H1 (cell line): ENCODE data around the gene MFNG. TPM values are rescaled to one million over a fixed set of nuclear protein-coding genes. Genes with fewer than 3 reads are reported as not detected.
A peak's percentile ranks its signal among the peaks of the same experiment; 100 is the strongest.

Source experiments
- CTCF ChIA-PET: fragments of 300-600 bp; sonication (Branson Sonifier 250); formaldehyde crosslinking; loops from one replicate; lab custom pipeline; 2021; ENCODE audit not compliant: partially characterized antibody; lab: Charles Lee
- POLR2A ChIA-PET: fragments of 300-600 bp; sonication (Branson Sonifier 250); formaldehyde crosslinking; loops from one replicate; lab custom pipeline; 2021; ENCODE audit warnings: inconsistent platforms; ENCODE audit not compliant: partially characterized antibody; lab: Charles Lee
- DNase-seq, 2 experiments: peaks; one replicate each; pipeline versions ENCODE4 v3.0.0 to v3.0.0-alpha.2; 2010 to 2022; ENCODE audit warnings: low spot score in 2 of 2, low read depth in 1 of 2, mixed read lengths in 1 of 2
- FAIRE-seq: peaks from 2 replicates; lab custom pipeline; 2011; peaks lifted over from hg19 to GRCh38; lab: Jason Lieb, UNC
- H2AFZ ChIP-seq: 2 replicates; pipeline ENCODE4 v1.8.1; 2012; ENCODE audit warnings: low read length, inconsistent platforms
- H2AK5ac ChIP-seq: 2 replicates; pipeline ENCODE4 v1.6.1; 2013; ENCODE audit warnings: low read depth, low read length
- H2BK120ac ChIP-seq: replicated peaks from 2 replicates; pipeline ENCODE3; 2013; ENCODE audit warnings: low read depth, low read length, inconsistent platforms
- H2BK12ac ChIP-seq: 2 replicates; pipeline ENCODE4 v1.6.1; 2013; ENCODE audit warnings: low read depth, low read length
- H2BK15ac ChIP-seq: 2 replicates; pipeline ENCODE4 v1.6.1; 2013; ENCODE audit warnings: low read length
- H2BK20ac ChIP-seq: 2 replicates; pipeline ENCODE4 v1.6.1; 2013; ENCODE audit warnings: low read length
- H2BK5ac ChIP-seq: 2 replicates; pipeline ENCODE4 v1.6.1; 2013; ENCODE audit warnings: low read depth, low read length
- H3K14ac ChIP-seq: 2 replicates; pipeline ENCODE4 v1.6.1; 2013; ENCODE audit warnings: inconsistent platforms; ENCODE audit not compliant: insufficient read length
- H3K18ac ChIP-seq: 2 replicates; pipeline ENCODE4 v1.6.1; 2013; ENCODE audit warnings: low read length; ENCODE audit errors: extremely low read depth
- H3K23ac ChIP-seq: 2 replicates; pipeline ENCODE4 v1.6.1; 2013; ENCODE audit warnings: inconsistent platforms; ENCODE audit not compliant: insufficient read length
- H3K23me2 ChIP-seq: 2 replicates; pipeline ENCODE4 v1.6.1; 2013; ENCODE audit warnings: low read depth, low read length
- H3K27ac ChIP-seq: 2 replicates; pipeline ENCODE4 v1.6.1; 2011; ENCODE audit warnings: low read depth, low read length, inconsistent platforms
- H3K27me3 ChIP-seq, 4 experiments: replicated peaks in 1 of 4; 1 replicate in 1 of 4; 2 replicates in 3 of 4; pipeline versions ENCODE4 v1.6.1 to v1.8.1; 2011 to 2013; ENCODE audit warnings: low read length in 3 of 4, mild to moderate bottlenecking in 3 of 4, inconsistent platforms in 2 of 4, mixed read lengths in 2 of 4, moderate library complexity in 1 of 4; ENCODE audit not compliant: control insufficient read depth in 3 of 4, insufficient read depth in 3 of 4; ENCODE audit errors: extremely low read depth in 1 of 4
- H3K36me3 ChIP-seq, 4 experiments: 2 replicates each; pipeline versions ENCODE4 v1.6.1 to v1.8.1; 2011 to 2013; ENCODE audit warnings: mild to moderate bottlenecking in 4 of 4, low read length in 3 of 4, moderate library complexity in 2 of 4, control low read depth in 1 of 4, inconsistent platforms in 1 of 4; ENCODE audit not compliant: insufficient read depth in 4 of 4, control insufficient read depth in 2 of 4
- H3K4ac ChIP-seq: replicated peaks from 2 replicates; pipeline ENCODE3; 2013; ENCODE audit warnings: low read length, low read depth, mixed read lengths, inconsistent platforms; ENCODE audit not compliant: insufficient read length
- H3K4me1 ChIP-seq, 4 experiments: replicated peaks in 1 of 4; 1 replicate in 1 of 4; 2 replicates in 3 of 4; pipeline versions ENCODE4 v1.6.1 to v1.8.1; 2011 to 2013; ENCODE audit warnings: low read length in 3 of 4, inconsistent platforms in 2 of 4, mixed read lengths in 1 of 4; ENCODE audit not compliant: insufficient read depth in 4 of 4, control insufficient read depth in 3 of 4
- H3K4me2 ChIP-seq, 2 experiments: 2 replicates each; pipeline versions ENCODE4 v1.6.1 to v1.8.1; 2011 to 2013; ENCODE audit warnings: low read depth in 2 of 2, low read length in 2 of 2, control low read depth in 1 of 2, inconsistent platforms in 1 of 2, mild to moderate bottlenecking in 1 of 2; ENCODE audit not compliant: insufficient read depth in 1 of 2
- H3K4me3 ChIP-seq, 4 experiments: fragments of 200-600, 300-600 bp in 1 of 4; sonication (generic), shearing (Covaris generic), sonication (Bioruptor Twin) in 1 of 4; 2 replicates each; pipeline versions ENCODE4 v1.5.1 to v1.8.1; 2011 to 2016; ENCODE audit warnings: low read length in 4 of 4, low read depth in 3 of 4, control low read depth in 2 of 4, inconsistent platforms in 2 of 4, mild to moderate bottlenecking in 2 of 4, mixed read lengths in 1 of 4, moderate library complexity in 1 of 4; ENCODE audit not compliant: insufficient read depth in 2 of 4; ENCODE audit errors: extremely low read depth in 1 of 4
- H3K56ac ChIP-seq: replicated peaks from 2 replicates; pipeline ENCODE3; 2013; ENCODE audit warnings: low read depth, mild to moderate bottlenecking, mixed read lengths, low read length, inconsistent platforms; ENCODE audit not compliant: insufficient read length
- H3K79me1 ChIP-seq: 2 replicates; pipeline ENCODE4 v1.6.1; 2013; ENCODE audit warnings: low read depth, low read length, control low read depth
- H3K79me2 ChIP-seq, 2 experiments: 2 replicates each; pipeline versions ENCODE4 v1.6.1 to v1.8.1; 2012 to 2013; ENCODE audit warnings: low read length in 2 of 2, mild to moderate bottlenecking in 2 of 2, inconsistent platforms in 1 of 2; ENCODE audit not compliant: insufficient read depth in 2 of 2, control insufficient read depth in 1 of 2
- H3K9ac ChIP-seq, 4 experiments: replicated peaks in 1 of 4; 1 replicate in 1 of 4; 2 replicates in 3 of 4; pipeline versions ENCODE4 v1.6.1 to v1.8.1; 2011 to 2013; ENCODE audit warnings: low read depth in 3 of 4, low read length in 3 of 4, control low read depth in 2 of 4, mild to moderate bottlenecking in 2 of 4, moderate library complexity in 2 of 4, inconsistent platforms in 1 of 4; ENCODE audit errors: extremely low read depth in 1 of 4
- H3K9me3 ChIP-seq, 2 experiments: 2 replicates each; pipeline versions ENCODE4 v1.6.1 to v1.8.1; 2012 to 2013; ENCODE audit warnings: mild to moderate bottlenecking in 2 of 2, moderate library complexity in 2 of 2, control low read depth in 1 of 2, inconsistent platforms in 1 of 2, low read depth in 1 of 2, low read length in 1 of 2, mixed read lengths in 1 of 2; ENCODE audit not compliant: insufficient read depth in 2 of 2
- H4K20me1 ChIP-seq, 2 experiments: replicated peaks in 1 of 2; 2 replicates each; pipeline versions ENCODE3 to v1.8.1; 2011 to 2013; ENCODE audit warnings: inconsistent platforms in 2 of 2, low read length in 2 of 2, mild to moderate bottlenecking in 1 of 2; ENCODE audit not compliant: insufficient read depth in 2 of 2, control insufficient read depth in 1 of 2
- H4K5ac ChIP-seq: 2 replicates; pipeline ENCODE4 v1.6.1; 2013; ENCODE audit warnings: low read length, low read depth, mixed read lengths, inconsistent platforms; ENCODE audit not compliant: insufficient read length
- H4K8ac ChIP-seq: 2 replicates; pipeline ENCODE4 v1.8.0; 2013; ENCODE audit warnings: mild to moderate bottlenecking, moderate library complexity, low read length, inconsistent platforms; ENCODE audit not compliant: insufficient read depth; ENCODE audit errors: extremely low read depth
- H4K91ac ChIP-seq: replicated peaks from 2 replicates; pipeline ENCODE3; 2013; ENCODE audit warnings: low read length, mixed read lengths, inconsistent platforms; ENCODE audit not compliant: insufficient read length
- ASH2L ChIP-seq: fragments of 200-600, 300-600 bp; sonication (generic); IDR thresholded peaks from one replicate; pipeline ENCODE4 v1.7.1; 2017; ENCODE audit warnings: low read length
- ATF3 ChIP-seq: IDR thresholded peaks from 2 replicates; pipeline ENCODE4 v1.6.1; 2011; ENCODE audit warnings: low read depth, mild to moderate bottlenecking, low read length; ENCODE audit not compliant: insufficient read depth
- CHD1 ChIP-seq: IDR thresholded peaks from 2 replicates; pipeline ENCODE4 v1.6.1; 2012; ENCODE audit warnings: low read depth, low read length, improper control_type of control experiment
- EP300 ChIP-seq, 2 experiments: IDR thresholded peaks; 1 replicate in 1 of 2; 2 replicates in 1 of 2; pipeline ENCODE4 v1.6.1; 2011 to 2012; ENCODE audit warnings: low read depth in 2 of 2, low read length in 2 of 2, mild to moderate bottlenecking in 2 of 2, borderline replicate concordance in 1 of 2, inconsistent platforms in 1 of 2, moderate library complexity in 1 of 2
- EZH2 ChIP-seq: fragments of 200-600 bp; sonication (generic); IDR thresholded peaks from 2 replicates; pipeline ENCODE4 v1.7.1; 2012; ENCODE audit warnings: low read depth, mild to moderate bottlenecking, moderate library complexity, low read length, inconsistent platforms; ENCODE audit not compliant: severe bottlenecking
- KDM4A ChIP-seq: IDR thresholded peaks from one replicate; pipeline ENCODE4 v1.7.1; 2012; ENCODE audit warnings: low read depth, mild to moderate bottlenecking, moderate library complexity, low read length, inconsistent platforms; ENCODE audit not compliant: severe bottlenecking
- RFX5 ChIP-seq: IDR thresholded peaks from 2 replicates; pipeline ENCODE4 v1.6.1; 2011; ENCODE audit warnings: low read depth, low read length, improper control_type of control experiment, borderline replicate concordance
- RNF2 ChIP-seq: fragments of 200-900, 300-1000 bp; sonication (generic); IDR thresholded peaks from 2 replicates; pipeline ENCODE4 v1.7.1; 2016; ENCODE audit warnings: borderline replicate concordance, low read depth, mild to moderate bottlenecking, antibody characterized with exemption, low read length; ENCODE audit not compliant: poor library complexity, severe bottlenecking; ENCODE audit errors: missing control alignments
- SRF ChIP-seq: IDR thresholded peaks from 2 replicates; pipeline ENCODE4 v1.6.1; 2011; ENCODE audit warnings: mild to moderate bottlenecking, low read depth, low read length, moderate library complexity
- SUZ12 ChIP-seq: fragments of 200-600 bp; sonication (generic); IDR thresholded peaks from 2 replicates; pipeline ENCODE4 v1.6.1; 2012; ENCODE audit warnings: mild to moderate bottlenecking, inconsistent platforms, low read length, moderate library complexity, mixed read lengths
- WGBS, 2 experiments: shearing (Covaris generic) in 1 of 2; methylation state at CpG; one replicate each; pipeline versions ENCODE4 v1.1.6 to v1.1.7; 2013 to 2015; ENCODE audit warnings: low lambda C conversion rate in 2 of 2, mixed read lengths in 2 of 2, inconsistent platforms in 1 of 2, low coverage in 1 of 2, missing lambda C conversion rate in 1 of 2; ENCODE audit not compliant: insufficient replicate concordance in 2 of 2, insufficient coverage in 1 of 2, insufficient read length in 1 of 2; ENCODE audit errors: extremely low coverage in 1 of 2, missing lambda C conversion rate in 1 of 2; 5-methylcytosine and 5-hydroxymethylcytosine counted together
- polyA plus RNA-seq, 7 experiments: library from polyadenylated mRNA; depleted of rRNA in 3 of 7; stranded (reverse) in 5 of 7; unstranded in 2 of 7; fragments of >200 nt in 5 of 7; fragments of 200-250 nt in 2 of 7; gene quantifications; 1 replicate in 5 of 7; 2 replicates in 1 of 7; 4 replicates in 1 of 7; pipeline versions ENCODE4 v1.2.1 to v1.2.3, GENCODE V29; 2011 to 2013; ENCODE audit warnings: missing spikeins in 2 of 7, mixed read lengths in 2 of 7
- total RNA-seq: library from RNA; stranded (reverse); fragmentation: NEBNext Ultra II Directional; extraction: Animal tissue kit (Norgen Biotek cat#: 25700); gene quantifications from 2 replicates; pipeline ENCODE4 v1.2.1, GENCODE V29; 2021

The MFNG gene
- total and polyA plus RNA-seq, 2 of the 8 experiments (the other 6 are each of a cell fraction or from before 2014, with no cell fraction given): 1.7 to 5.5 TPM

DNA sequence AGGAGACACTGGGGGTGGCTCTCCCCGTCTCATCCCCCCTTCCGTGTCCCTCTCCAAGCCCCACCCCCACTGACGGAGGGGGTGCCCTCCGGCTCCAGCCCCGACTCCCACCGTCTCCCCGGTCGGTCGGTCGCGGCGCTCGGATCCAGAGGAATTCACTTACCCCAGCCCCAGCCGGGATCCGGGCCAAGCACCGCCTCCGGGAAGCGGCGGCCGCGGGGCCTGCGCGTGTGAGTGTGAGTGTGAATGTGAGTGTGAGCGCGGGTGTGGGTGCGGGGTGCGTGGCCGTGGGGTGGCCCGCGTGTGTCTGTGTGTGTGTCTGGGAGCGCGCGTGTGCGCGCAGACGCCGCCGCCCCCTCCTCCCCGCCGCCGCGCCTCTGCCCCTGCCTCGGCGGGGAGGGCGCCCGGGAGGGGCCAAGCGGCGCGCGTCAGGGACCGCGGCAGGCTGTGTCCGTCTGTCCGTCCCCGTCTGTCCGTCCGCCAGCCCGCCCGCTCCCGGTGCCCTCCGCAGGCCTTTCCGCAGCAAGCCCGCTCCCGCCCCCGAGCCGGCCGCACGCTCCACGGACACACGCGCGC, 59.0 kb downstream of the MFNG start, which contains the start of gene ELFN2:
ELFN2 (minus strand) TSS at position 345 of the 576 bp plus-strand sequence. CDS start 51,945 bp downstream, outside the sequence.
- TF ChIP-seq KDM4A (peak; percentile 70), SRF (no peak), EZH2 (peak; percentile 48), EP300 (IDR thresholded peaks at IDR 0.05; ENCODE audit: borderline replicate concordance in 1 of 2, low read depth in 2 of 2, low read length in 2 of 2) (no peak), ASH2L (peak; percentile 43), RNF2 (no peak), ATF3 (no peak), CHD1 (no peak), RFX5 (no peak), SUZ12 (peak; percentile 41)
- H3K18ac ChIP-seq: peak within 1 kb of the TSS; percentile 20; the same call in 1 of the 2 replicates
- H3K4me1 ChIP-seq: peaks cover 0 to 23% (median 13%) of the 10 kb centered on the region in 4 experiments; a peak in 6 of 7 replicates
- H3K36me3 ChIP-seq: no peaks in the 10 kb centered on the region
- no peak within 1 kb of the TSS for H2BK20ac ChIP-seq
- H3K23ac ChIP-seq: no peak within 1 kb of the TSS
- peak within 1 kb of the TSS; percentile 74 for H3K4ac ChIP-seq
- H2AFZ ChIP-seq: no peak within 1 kb of the TSS
- no peak within 1 kb of the TSS for H2AK5ac ChIP-seq
- ChIA-PET CTCF (interaction anchor here (1.1 to 5.4 kb wide), 10 partner anchors 9 to 111 kb away, joined by 3 to 116 read pairs (median 12); no protein-coding TSS in a partner anchor), POLR2A (no interaction called here)
- FAIRE-seq: no peak
- DNase-seq: no peak
- H3K27me3 ChIP-seq: peaks cover 29 to 44% (median 38%) of the 10 kb centered on the region in 4 experiments
- H4K8ac ChIP-seq: no peak within 1 kb of the TSS; the same call in 1 of the 2 replicates
- H3K4me2 ChIP-seq: peak within 1 kb of the TSS; percentile 66 to 86
- no peak within 1 kb of the TSS for H3K27ac ChIP-seq
- no peaks in the 10 kb centered on the region for H3K79me1 ChIP-seq
- H2BK120ac ChIP-seq: no peak within 1 kb of the TSS
- 1% methylated on average over 24 of the region's 72 CpGs; no CpG with 5 or more reads in 1 of the 2 experiments for WGBS, 2 experiments
- H3K79me2 ChIP-seq: no peaks in the 10 kb centered on the region
- H3K9ac ChIP-seq: no peak within 1 kb of the TSS; a peak in 1 of 7 replicates
- H2BK15ac ChIP-seq: peak within 1 kb of the TSS; percentile 94
- H4K5ac ChIP-seq: no peak within 1 kb of the TSS
- H3K56ac ChIP-seq: no peak within 1 kb of the TSS
- H3K9me3 ChIP-seq: no peaks in the 10 kb centered on the region
- peaks cover 11% of the 10 kb centered on the region; the same call in 1 of the 2 replicates for H3K23me2 ChIP-seq
- H2BK5ac ChIP-seq: no peak within 1 kb of the TSS; the same call in 1 of the 2 replicates
- peak within 1 kb of the TSS; percentile 33 to 70 (median 34) for H3K4me3 ChIP-seq
- H2BK12ac ChIP-seq: peak within 1 kb of the TSS; percentile 0; the same call in 1 of the 2 replicates
- peaks cover 3 to 8% of the 10 kb centered on the region in 2 experiments for H4K20me1 ChIP-seq
- peak within 1 kb of the TSS; percentile 72 for H4K91ac ChIP-seq
- H3K14ac ChIP-seq: no peak within 1 kb of the TSS
